SK-N-SH (cell line): ENCODE results near the gene RPS24.

Source experiments
- EZH2phosphoT487 ChIP-seq: fragments of 200-600 bp; sonication (generic); IDR thresholded peaks from 2 replicates; pipeline ENCODE4 v1.6.1; 2017; ENCODE audit warnings: low read depth, mixed run types, mild to moderate bottlenecking, antibody characterized with exemption, moderate library complexity, borderline replicate concordance
- NFIC ChIP-seq: IDR thresholded peaks from 2 replicates; pipeline ENCODE4 v1.4.0; 2012; ENCODE audit warnings: borderline replicate concordance
- SIN3A ChIP-seq: IDR thresholded peaks from 2 replicates; pipeline ENCODE4 v1.6.1; 2012; ENCODE audit warnings: low read depth, mild to moderate bottlenecking, low read length, moderate library complexity, borderline replicate concordance
- YY1 ChIP-seq: IDR thresholded peaks from 2 replicates; pipeline ENCODE4 v1.4.0; 2012; ENCODE audit warnings: low read depth, mild to moderate bottlenecking
- TF ChIP-seq, protein P1 (sequence below): IDR thresholded peaks from 2 replicates; pipeline ENCODE4 v1.6.1; 2012; ENCODE audit warnings: mild to moderate bottlenecking, low read depth, low read length, moderate library complexity
- TF ChIP-seq, protein P2 (sequence below): fragments of 200-600 bp; sonication (generic); IDR thresholded peaks from 2 replicates; pipeline ENCODE4 v1.6.1; 2017; ENCODE audit warnings: antibody characterized with exemption, mild to moderate bottlenecking, moderate library complexity

- TF ChIP-seq, protein P1, sequence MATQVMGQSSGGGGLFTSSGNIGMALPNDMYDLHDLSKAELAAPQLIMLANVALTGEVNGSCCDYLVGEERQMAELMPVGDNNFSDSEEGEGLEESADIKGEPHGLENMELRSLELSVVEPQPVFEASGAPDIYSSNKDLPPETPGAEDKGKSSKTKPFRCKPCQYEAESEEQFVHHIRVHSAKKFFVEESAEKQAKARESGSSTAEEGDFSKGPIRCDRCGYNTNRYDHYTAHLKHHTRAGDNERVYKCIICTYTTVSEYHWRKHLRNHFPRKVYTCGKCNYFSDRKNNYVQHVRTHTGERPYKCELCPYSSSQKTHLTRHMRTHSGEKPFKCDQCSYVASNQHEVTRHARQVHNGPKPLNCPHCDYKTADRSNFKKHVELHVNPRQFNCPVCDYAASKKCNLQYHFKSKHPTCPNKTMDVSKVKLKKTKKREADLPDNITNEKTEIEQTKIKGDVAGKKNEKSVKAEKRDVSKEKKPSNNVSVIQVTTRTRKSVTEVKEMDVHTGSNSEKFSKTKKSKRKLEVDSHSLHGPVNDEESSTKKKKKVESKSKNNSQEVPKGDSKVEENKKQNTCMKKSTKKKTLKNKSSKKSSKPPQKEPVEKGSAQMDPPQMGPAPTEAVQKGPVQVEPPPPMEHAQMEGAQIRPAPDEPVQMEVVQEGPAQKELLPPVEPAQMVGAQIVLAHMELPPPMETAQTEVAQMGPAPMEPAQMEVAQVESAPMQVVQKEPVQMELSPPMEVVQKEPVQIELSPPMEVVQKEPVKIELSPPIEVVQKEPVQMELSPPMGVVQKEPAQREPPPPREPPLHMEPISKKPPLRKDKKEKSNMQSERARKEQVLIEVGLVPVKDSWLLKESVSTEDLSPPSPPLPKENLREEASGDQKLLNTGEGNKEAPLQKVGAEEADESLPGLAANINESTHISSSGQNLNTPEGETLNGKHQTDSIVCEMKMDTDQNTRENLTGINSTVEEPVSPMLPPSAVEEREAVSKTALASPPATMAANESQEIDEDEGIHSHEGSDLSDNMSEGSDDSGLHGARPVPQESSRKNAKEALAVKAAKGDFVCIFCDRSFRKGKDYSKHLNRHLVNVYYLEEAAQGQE = no peak
- TF ChIP-seq EZH2phosphoT487 (no peak), YY1 (no peak), NFIC (no peak), SIN3A (no peak)
- TF ChIP-seq, protein P2, sequence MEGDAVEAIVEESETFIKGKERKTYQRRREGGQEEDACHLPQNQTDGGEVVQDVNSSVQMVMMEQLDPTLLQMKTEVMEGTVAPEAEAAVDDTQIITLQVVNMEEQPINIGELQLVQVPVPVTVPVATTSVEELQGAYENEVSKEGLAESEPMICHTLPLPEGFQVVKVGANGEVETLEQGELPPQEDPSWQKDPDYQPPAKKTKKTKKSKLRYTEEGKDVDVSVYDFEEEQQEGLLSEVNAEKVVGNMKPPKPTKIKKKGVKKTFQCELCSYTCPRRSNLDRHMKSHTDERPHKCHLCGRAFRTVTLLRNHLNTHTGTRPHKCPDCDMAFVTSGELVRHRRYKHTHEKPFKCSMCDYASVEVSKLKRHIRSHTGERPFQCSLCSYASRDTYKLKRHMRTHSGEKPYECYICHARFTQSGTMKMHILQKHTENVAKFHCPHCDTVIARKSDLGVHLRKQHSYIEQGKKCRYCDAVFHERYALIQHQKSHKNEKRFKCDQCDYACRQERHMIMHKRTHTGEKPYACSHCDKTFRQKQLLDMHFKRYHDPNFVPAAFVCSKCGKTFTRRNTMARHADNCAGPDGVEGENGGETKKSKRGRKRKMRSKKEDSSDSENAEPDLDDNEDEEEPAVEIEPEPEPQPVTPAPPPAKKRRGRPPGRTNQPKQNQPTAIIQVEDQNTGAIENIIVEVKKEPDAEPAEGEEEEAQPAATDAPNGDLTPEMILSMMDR = no peak
Observed at GRCh38 chr10:78004215-78005026, 29.2 kb upstream of the RPS24 start.
